IMR-90 (cell line): ENCODE data around the gene IKZF4.

Experiments used
- CEBPB ChIP-seq: IDR thresholded peaks from 2 replicates; pipeline ENCODE4 v1.6.1; 2012; ENCODE audit warnings: low read depth, low read length, improper control_type of control experiment
- POLR2A ChIP-seq: IDR thresholded peaks from 2 replicates; pipeline ENCODE4 v1.6.1; 2012; ENCODE audit warnings: mild to moderate bottlenecking, low read depth, low read length
- RFX5 ChIP-seq: IDR thresholded peaks from 2 replicates; pipeline ENCODE4 v1.8.0; 2012; ENCODE audit warnings: low read depth, mild to moderate bottlenecking, low read length, moderate library complexity
- TF ChIP-seq, protein P1 (sequence below): conservative IDR thresholded peaks from 2 replicates; pipeline ENCODE4 v1.5.1; 2012; ENCODE audit warnings: mild to moderate bottlenecking, low read depth, low read length, improper control_type of control experiment

DNA sequence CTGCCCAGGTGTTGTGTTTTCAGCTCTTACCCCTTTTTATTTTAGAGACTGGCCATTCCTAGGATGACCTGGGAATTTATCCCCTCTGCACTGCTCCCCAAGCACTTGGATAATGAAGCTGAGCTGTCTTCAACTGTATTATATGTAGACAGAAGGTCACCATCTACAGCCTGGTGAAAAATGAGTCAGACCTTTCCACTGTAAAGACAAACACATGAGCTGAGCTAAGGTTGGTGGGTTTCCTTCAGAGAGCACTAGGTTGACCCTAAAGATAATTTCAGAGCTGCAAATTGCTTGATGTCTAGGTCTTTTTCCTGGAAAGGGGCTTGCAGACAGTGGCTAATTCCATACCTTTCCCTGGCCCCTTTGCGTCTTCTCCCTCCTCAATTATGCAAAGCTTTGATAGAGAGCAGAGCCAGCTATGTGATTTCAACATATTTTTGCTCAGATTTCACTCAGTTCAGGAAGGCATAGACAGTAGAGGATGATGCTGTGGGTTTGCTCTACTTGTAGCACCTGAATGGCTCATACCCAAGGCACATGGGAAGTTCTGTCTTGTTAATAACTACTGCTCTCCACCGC lies 9.2 kb upstream of the IKZF4 start:
- TF ChIP-seq, protein P1, sequence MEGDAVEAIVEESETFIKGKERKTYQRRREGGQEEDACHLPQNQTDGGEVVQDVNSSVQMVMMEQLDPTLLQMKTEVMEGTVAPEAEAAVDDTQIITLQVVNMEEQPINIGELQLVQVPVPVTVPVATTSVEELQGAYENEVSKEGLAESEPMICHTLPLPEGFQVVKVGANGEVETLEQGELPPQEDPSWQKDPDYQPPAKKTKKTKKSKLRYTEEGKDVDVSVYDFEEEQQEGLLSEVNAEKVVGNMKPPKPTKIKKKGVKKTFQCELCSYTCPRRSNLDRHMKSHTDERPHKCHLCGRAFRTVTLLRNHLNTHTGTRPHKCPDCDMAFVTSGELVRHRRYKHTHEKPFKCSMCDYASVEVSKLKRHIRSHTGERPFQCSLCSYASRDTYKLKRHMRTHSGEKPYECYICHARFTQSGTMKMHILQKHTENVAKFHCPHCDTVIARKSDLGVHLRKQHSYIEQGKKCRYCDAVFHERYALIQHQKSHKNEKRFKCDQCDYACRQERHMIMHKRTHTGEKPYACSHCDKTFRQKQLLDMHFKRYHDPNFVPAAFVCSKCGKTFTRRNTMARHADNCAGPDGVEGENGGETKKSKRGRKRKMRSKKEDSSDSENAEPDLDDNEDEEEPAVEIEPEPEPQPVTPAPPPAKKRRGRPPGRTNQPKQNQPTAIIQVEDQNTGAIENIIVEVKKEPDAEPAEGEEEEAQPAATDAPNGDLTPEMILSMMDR, result no peak
- TF ChIP-seq RFX5 (no peak), CEBPB (no peak), POLR2A (no peak)
